ENCODE measurements around the gene PPEF1.
"Not testable (repeated sequence)": the region's sequence is repeated elsewhere in the genome, so short reads cannot be mapped to it uniquely, and the experiment has no call there.

PPEF1 gene

DNA sequence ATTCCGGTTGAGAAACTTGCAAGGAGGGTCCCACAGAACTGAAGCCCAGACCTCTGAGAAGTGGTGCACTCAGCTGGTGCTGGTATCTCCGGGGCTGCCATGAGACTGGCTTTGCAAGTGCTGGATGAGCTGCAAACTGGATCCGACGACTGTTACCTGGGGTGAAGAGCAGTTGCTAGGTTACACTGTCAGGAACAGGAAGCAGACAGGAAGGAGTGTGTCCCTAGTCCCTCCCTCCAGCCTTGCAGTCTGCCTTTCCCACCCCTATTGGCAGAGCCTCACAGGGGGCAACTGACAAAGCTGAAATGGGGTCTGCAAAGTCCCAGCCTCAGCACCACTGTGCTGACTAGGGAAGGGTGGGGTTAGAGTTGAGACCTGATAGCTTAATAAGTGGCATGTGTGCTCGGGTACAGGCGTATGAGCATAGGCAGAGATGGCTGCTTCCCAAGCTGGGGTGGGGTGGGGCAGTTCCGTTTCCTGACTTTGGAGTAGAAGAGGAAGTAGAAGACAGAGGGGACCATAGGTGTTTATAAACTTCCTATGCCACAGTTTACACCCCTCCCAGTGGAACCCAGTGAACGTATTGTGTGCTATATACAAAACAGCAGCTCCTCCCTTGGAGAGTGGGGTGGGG is 18.0 kb downstream of the PPEF1 start:
- Mint-ChIP-seq H3K36me3 (peaks cover 0 to 1% of the 10 kb centered on the region in 2 donors), H3K27ac (no peak overlapping the region), H3K9me3 (no peaks in the 10 kb centered on the region), H3K4me1 (no peaks in the 10 kb centered on the region), H3K27me3 (peaks cover 0 to 8% of the 10 kb centered on the region in 2 donors), H3K4me3 (no peak overlapping the region)
- ATAC-seq (replicated peaks): no peak
- DNase-seq: no peak

DNA sequence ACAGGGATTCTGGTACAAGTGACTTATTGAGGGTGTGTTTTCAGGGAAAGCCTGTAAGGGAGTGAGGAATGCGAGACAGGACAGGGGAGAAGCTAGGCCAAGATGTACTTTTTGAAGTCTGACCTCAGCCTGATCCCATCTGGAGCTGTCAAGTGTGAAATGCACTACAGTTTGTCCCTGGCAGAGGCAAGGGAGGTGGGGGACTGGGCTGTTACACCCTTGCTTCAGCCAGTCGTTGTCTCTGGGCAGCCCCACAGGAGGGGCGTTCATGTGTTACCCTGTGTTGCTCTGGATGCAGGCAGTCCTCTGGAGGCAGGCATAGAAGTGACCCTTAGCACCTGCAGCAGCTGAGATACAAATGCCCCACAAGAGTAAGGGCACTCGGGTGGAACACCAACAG is 25.8 kb downstream of the PPEF1 start:
- Mint-ChIP-seq H3K4me3 (no peak overlapping the region), H3K9me3 (no peaks in the 10 kb centered on the region), H3K27ac (no peak overlapping the region), H3K36me3 (peaks cover 0 to 1% of the 10 kb centered on the region in 2 donors), H3K27me3 (no peaks in the 10 kb centered on the region), H3K4me1 (no peaks in the 10 kb centered on the region)
- DNase-seq (no peak), ATAC-seq (replicated peaks) (no peak)

DNA sequence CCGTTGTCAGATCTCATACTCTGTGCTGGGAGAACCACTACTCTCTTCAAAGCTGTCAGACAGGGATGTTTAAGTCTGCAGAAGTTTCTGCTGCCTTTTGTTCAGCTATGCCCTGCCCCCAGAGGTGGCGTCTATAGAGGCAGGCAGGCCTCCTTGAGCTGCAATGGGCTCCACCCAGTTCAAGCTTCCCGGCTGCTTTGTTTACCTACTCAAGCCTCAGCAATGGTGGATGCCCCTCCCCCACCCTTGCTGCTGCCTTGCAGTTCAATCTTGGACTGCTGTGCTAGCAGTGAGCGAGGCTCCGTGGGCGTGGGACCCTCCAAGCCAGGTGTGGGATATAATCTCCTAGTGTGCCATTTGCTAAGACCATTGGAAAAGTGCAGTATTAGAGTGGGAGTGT is 32.2 kb downstream of the PPEF1 start:
- H3K4me1 Mint-ChIP-seq; H3K27ac Mint-ChIP-seq; H3K4me3 Mint-ChIP-seq; DNase-seq; H3K36me3 Mint-ChIP-seq; H3K9me3 Mint-ChIP-seq; ATAC-seq (replicated peaks); H3K27me3 Mint-ChIP-seq: not testable (repeated sequence)

DNA sequence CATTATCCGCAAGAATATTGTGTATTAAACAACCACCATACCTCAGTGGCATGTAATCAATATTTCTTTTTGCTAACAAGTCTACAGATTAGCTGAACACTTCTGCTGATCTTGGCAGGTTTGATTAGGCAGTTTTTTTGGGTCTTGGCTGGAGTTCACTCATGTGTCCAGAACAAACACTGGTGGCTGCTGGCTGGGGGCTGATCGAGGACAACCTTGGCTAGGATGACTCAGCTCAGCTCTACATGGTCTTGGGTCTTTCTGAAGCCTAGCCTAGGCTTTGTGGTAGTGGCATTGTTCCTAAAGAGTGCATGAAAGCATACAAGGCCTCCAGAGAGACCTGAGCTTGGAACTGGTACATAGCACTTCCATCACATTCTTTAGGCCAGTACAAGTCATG is 41.1 kb downstream of the PPEF1 start:
- Mint-ChIP-seq H3K9me3 (peaks cover 1 to 4% of the 10 kb centered on the region in 2 donors), H3K27me3 (peaks cover 0 to 5% of the 10 kb centered on the region in 2 donors), H3K4me1 (no peaks in the 10 kb centered on the region), H3K36me3 (no peaks in the 10 kb centered on the region), H3K27ac (no peak overlapping the region), H3K4me3 (no peak overlapping the region)
- DNase-seq (no peak), ATAC-seq (replicated peaks) (no peak)

DNA sequence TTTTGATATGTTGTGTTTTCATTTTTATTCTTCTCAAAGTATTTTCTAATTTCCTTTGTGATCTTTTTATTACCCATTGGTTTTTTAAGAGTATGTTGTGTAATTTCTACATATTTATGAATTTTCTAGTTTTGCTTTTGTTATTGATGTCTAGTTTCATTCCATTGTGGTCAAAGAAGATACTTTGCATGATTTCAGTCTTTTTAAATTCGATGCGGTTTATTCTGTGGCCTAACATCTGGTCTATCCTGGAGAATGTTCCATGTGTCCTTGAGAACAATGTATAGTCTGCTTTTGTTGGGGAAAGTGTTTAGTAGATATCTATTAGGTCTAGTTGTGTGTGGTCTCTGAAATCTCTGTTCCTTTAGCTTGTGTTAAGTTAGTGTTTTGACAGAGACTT is 46.2 kb downstream of the PPEF1 start:
- ATAC-seq (replicated peaks) (no peak), DNase-seq (no peak)
- Mint-ChIP-seq H3K4me1 (no peaks in the 10 kb centered on the region), H3K27ac (no peak overlapping the region), H3K27me3 (no peaks in the 10 kb centered on the region), H3K9me3 (peaks cover 0 to 4% of the 10 kb centered on the region in 2 donors), H3K4me3 (no peak overlapping the region), H3K36me3 (no peaks in the 10 kb centered on the region)

DNA sequence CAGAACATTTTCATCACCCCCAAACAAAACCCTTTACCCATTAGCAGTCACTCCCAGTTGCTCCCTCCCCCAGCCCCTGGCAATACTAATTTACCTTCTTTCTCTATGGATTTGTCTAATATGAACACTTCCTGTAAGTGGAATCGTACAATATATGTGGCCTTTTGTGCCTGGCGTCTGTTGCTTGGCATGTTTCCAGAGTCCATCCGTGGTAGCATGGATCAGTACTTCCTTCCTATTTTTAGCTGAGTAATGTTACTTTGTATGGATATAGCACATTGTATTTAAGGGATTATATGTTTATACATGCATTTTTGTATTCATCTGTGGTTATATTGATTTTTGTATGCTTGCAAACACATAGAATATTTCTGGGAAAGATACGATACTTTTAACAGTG is 48.2 kb downstream of the PPEF1 start:
- no peak for ATAC-seq (replicated peaks)
- no peak for DNase-seq
- no peak overlapping the region for H3K27ac Mint-ChIP-seq
- no peaks in the 10 kb centered on the region for H3K4me1 Mint-ChIP-seq
- H3K9me3 Mint-ChIP-seq: peaks cover 0 to 4% of the 10 kb centered on the region in 2 donors
- no peak overlapping the region for H3K4me3 Mint-ChIP-seq
- no peaks in the 10 kb centered on the region for H3K36me3 Mint-ChIP-seq
- no peaks in the 10 kb centered on the region for H3K27me3 Mint-ChIP-seq

DNA sequence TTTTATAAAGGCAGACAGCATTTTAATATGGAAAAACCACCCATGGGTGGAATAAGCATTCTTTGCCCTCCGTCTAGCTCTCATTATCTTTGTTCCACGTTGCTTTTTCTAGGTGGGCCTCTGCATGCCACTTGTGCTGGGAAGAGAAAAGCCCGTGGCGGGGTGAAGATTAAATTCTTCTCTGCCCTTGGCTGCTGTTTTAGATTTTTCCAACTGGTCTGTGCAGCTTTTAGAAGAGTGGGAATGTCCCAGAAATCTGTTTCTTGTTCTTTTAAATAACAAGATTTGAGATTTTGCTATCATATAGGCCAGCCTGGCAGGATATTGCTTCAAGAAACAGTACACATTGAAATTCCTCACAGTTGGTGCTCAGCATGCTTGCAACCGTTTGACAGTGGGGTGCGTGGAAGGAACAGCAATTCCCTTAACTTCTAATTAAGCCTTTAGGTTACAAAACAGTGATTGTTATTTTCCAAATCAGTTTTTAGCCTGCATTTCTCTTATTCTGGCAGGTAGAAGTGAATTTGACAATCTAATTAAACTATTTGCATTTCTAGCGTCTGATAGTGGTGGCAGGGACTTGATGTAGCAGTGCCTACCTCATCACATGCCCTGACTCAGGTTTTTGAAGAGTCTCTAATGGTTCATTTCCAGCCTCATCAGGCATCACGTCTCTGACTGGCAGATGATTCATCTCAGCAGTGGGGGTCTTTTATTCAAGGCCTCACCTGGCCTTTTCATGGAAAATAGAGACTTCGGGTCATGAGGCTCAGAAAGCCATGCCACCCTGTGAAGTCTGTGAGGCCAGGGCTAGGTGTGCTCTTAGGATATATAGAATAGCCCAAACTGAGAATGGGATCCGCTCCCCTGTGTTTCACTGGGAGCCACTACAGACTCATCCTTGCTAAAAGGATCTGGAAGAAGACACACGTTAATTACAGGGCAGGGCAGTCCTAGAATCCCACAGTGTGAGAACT is 50.8 kb downstream of the PPEF1 start:
- Mint-ChIP-seq H3K36me3 (no peaks in the 10 kb centered on the region), H3K9me3 (no peaks in the 10 kb centered on the region), H3K27ac (no peak overlapping the region), H3K4me1 (no peaks in the 10 kb centered on the region), H3K4me3 (no peak overlapping the region), H3K27me3 (no peaks in the 10 kb centered on the region)
- DNase-seq: no peak
- no peak for ATAC-seq (replicated peaks)

DNA sequence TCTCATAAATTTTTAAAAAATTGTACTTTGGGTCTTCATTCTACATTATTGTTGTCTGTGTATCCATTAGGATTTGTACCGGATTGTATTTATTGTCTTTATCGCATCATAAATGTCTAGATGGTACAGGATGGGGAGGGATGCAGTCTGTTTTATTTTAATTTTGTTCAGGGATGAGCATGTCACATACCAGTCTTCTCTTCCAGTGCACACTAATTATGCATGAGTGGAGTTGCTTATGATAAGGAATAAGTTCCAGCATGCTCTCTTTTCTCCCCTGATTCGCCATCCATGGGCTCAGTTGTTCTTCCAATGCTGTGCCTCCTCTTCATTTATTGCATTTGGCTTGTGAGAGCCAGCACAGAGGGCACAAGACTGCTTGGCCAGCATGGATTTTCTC is 54.3 kb downstream of the PPEF1 start:
- no peak for ATAC-seq (replicated peaks)
- Mint-ChIP-seq H3K36me3 (no peaks in the 10 kb centered on the region), H3K9me3 (no peaks in the 10 kb centered on the region), H3K27ac (no peak overlapping the region), H3K27me3 (no peaks in the 10 kb centered on the region), H3K4me1 (no peaks in the 10 kb centered on the region), H3K4me3 (no peak overlapping the region)
- DNase-seq: no peak

DNA sequence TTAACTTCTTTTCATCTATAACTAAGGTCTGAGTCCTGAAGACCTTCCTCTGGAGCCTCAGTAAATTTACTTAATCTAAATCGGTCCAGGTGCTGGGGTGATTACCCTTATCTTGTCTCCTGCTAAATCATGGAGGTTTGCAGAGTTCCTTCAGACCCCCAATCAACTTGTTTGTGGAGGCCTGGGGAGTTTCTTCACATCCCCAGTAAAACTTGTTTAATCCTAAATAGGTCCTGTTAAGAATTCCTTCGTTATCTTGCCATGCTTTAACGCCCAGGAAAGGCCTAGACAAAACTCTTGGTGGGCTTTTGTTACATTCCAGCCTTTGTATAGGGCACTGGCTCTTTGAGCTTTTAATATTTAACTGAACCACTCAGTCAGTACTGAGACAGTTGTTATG is 55.7 kb downstream of the PPEF1 start:
- not testable (repeated sequence) for H3K9me3 Mint-ChIP-seq; H3K36me3 Mint-ChIP-seq; H3K4me1 Mint-ChIP-seq; DNase-seq; H3K4me3 Mint-ChIP-seq; H3K27ac Mint-ChIP-seq; ATAC-seq (replicated peaks); H3K27me3 Mint-ChIP-seq

DNA sequence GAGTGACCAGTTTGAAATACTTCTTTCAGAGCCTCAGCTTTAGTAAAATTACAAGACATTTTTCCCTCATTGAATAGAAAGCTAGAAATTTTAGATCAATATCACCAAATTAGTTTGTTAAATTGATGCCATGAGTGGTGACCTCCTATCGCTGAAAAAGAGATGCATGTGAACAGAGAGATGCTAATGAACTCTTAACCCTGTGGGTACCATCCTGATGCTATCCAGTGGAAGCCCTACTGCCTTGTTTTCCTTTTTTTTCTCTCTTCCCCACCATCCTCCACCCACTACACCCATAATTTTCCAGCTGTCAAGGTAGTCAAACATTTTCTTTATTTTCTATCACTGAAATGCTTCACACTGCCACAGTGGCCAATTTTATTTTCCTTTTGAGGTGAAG is 61.9 kb downstream of the PPEF1 start:
- no peaks in the 10 kb centered on the region for H3K27me3 Mint-ChIP-seq
- no peaks in the 10 kb centered on the region for H3K36me3 Mint-ChIP-seq
- no peak overlapping the region for H3K27ac Mint-ChIP-seq
- DNase-seq (no peak), ATAC-seq (replicated peaks) (no peak)
- H3K9me3 Mint-ChIP-seq: peaks cover 4 to 7% of the 10 kb centered on the region in 2 donors
- H3K4me3 Mint-ChIP-seq: no peak overlapping the region
- H3K4me1 Mint-ChIP-seq: no peaks in the 10 kb centered on the region

DNA sequence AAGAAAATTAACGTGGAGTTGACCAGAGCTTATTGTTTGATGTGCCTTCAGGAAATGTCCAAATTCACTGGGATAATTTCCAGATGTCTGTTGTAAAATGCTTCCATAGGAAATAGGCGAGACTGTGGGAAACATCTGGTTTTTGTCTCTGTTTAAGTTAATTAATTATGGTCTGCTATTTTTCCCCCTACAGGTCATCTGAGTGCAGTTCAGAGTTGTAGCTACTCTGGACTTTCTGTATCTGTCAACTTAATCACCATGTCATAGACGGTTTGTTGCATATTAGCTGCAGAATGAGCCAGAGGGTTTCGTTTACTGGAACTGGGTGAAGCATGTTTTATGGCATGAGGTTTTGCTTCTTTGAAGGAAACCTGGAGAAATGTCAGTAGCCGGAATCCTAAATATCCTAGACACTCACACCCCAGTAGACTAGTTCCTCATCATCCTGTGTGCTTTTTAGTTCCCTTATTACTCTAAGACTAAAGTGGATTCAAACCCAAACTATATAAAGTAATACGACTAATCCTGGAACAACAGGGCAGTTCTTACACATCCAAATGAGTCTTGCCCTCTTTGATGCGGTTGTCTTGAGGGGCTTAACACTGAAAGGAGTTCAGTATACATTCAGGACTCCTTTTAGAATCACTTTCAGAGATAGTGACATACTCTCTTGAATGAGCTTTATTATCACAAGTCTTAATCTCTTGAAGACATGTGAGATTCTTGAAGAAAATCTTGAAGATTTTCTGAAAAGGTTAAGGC is 62.5 kb downstream of the PPEF1 start:
- ATAC-seq (replicated peaks): no peak
- Mint-ChIP-seq H3K4me3 (no peak overlapping the region), H3K27ac (no peak overlapping the region), H3K27me3 (no peaks in the 10 kb centered on the region), H3K36me3 (no peaks in the 10 kb centered on the region), H3K4me1 (no peaks in the 10 kb centered on the region), H3K9me3 (peaks cover 4 to 7% of the 10 kb centered on the region in 2 donors)
- no peak for DNase-seq

DNA sequence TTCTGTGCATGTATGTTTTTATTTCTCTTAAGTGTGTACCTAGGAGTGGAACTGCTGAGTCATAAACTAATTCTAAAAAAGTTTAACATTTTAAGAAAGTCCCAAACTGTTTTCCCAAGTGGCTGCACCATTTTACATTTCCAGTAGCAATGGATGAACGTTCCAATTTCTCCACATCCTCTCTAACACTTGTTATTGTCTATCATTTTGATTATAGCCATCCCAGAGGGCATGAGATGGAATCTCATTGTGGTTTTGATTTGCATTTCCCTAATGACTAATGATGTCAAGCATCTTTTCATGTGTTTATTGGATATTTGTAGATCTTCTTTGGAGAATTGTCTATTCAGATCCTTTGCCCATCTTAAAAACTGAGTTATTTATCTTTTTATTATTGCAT is 82.5 kb downstream of the PPEF1 start:
- H3K4me3 Mint-ChIP-seq: no peak overlapping the region
- H3K27me3 Mint-ChIP-seq: no peaks in the 10 kb centered on the region
- DNase-seq (no peak), ATAC-seq (replicated peaks) (no peak)
- no peaks in the 10 kb centered on the region for H3K36me3 Mint-ChIP-seq
- H3K9me3 Mint-ChIP-seq: no peaks in the 10 kb centered on the region
- peaks cover 0 to 1% of the 10 kb centered on the region in 2 donors for H3K4me1 Mint-ChIP-seq
- H3K27ac Mint-ChIP-seq: no peak overlapping the region

DNA sequence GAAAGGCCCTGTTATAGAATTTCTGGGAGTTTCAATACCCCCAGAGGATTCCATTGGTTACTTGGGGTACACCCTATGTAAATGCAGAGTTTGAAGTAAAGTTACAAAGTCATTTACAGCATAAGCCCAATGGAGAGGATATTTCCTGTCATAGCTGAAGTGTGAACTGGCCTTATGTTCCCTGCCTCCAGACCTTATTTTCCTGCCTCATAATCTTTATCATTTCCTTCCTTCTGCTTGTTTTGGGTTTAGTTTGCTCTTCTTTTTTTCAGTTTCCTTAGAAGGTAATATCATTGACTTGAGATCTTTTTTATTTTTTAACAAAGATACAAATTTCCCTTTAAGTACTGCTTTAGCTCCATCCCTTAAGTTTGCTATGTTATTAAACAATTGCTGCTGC is 85.4 kb downstream of the PPEF1 start:
- no peaks in the 10 kb centered on the region for H3K27me3 Mint-ChIP-seq
- H3K4me3 Mint-ChIP-seq: no peak overlapping the region
- no peaks in the 10 kb centered on the region for H3K9me3 Mint-ChIP-seq
- peaks cover 0 to 1% of the 10 kb centered on the region in 2 donors for H3K4me1 Mint-ChIP-seq
- DNase-seq: no peak
- H3K36me3 Mint-ChIP-seq: no peaks in the 10 kb centered on the region
- no peak overlapping the region for H3K27ac Mint-ChIP-seq
- ATAC-seq (replicated peaks): no peak

DNA sequence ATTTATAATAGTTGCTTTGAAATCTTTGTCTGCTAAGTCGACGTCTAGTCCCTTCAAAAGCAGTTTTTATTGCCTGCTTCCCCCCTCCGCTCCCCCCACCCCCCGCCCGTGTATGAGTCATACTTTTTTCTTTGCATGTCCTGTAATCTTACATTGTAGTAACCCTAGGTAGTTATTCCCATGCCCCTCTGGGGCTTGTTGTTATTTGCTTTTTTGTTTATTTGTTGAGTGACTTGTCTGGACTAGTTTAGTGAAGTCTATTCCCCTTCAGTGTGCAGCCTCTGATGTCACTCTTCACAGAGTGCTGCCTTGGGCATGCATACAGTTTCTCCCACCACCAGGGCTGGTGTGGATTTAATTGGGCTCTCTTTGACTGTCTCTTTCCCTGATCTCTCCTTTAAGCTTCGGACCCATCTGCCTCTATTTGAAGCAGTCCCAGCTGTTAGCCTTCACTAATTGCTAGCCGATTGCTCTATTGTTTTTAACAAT is 86.2 kb downstream of the PPEF1 start:
- no peaks in the 10 kb centered on the region for H3K36me3 Mint-ChIP-seq
- H3K4me1 Mint-ChIP-seq: peaks cover 0 to 1% of the 10 kb centered on the region in 2 donors
- H3K27ac Mint-ChIP-seq: no peak overlapping the region
- DNase-seq (no peak), ATAC-seq (replicated peaks) (no peak)
- no peak overlapping the region for H3K4me3 Mint-ChIP-seq
- H3K27me3 Mint-ChIP-seq: peaks cover 0 to 3% of the 10 kb centered on the region in 2 donors
- H3K9me3 Mint-ChIP-seq: no peaks in the 10 kb centered on the region

Data from stimulated activated naive B cell treated with anti-CD40 and anti-IgM and Interleukin-4, amounts not matched to agents 10 μg/mL and 1 μg/mL and 100 μg/mL, for 72 hours (primary cell).